Choroid plexus epithelial cell (primary cell): ENCODE measurements around the gene OR51S1.

Experiments
- DNase-seq: peaks from one replicate; pipeline ENCODE4 v3.0.0-alpha.2; 2010; ENCODE audit warnings: low read depth
- H3K4me3 ChIP-seq: 2 replicates; pipeline ENCODE4 v1.5.1; 2011; ENCODE audit warnings: low read depth, mild to moderate bottlenecking, control low read depth, low read length, moderate library complexity
- CTCF ChIP-seq: conservative IDR thresholded peaks from 2 replicates; pipeline ENCODE4 v1.5.1; 2011; ENCODE audit warnings: low read depth, mild to moderate bottlenecking, control low read depth, inconsistent platforms, low read length, moderate library complexity

Gene OR51S1

GRCh38 chr11:4839851-4840549, 9.0 kb downstream of the OR51S1 start:
- TF ChIP-seq CTCF = no peak
- DNase-seq = no peak
- H3K4me3 ChIP-seq = no peak overlapping the region

- no peak for DNase-seq
- H3K4me3 ChIP-seq = no peak overlapping the region
- no peak for TF ChIP-seq CTCF
Measured at GRCh38 chr11:4830909-4831308, 18.1 kb downstream of the OR51S1 start.

GRCh38 chr11:4830346-4830745, 18.7 kb downstream of the OR51S1 start:
- TF ChIP-seq CTCF = no peak
- H3K4me3 ChIP-seq = no peak overlapping the region
- DNase-seq = no peak

GRCh38 chr11:4826425-4826824, 22.6 kb downstream of the OR51S1 start:
- H3K4me3 ChIP-seq = no peak overlapping the region
- peak; percentile 22 for DNase-seq
- TF ChIP-seq CTCF = no peak

- TF ChIP-seq CTCF = no peak
- no peak overlapping the region for H3K4me3 ChIP-seq
- DNase-seq = no peak
Measured at GRCh38 chr11:4825132-4825531, 23.9 kb downstream of the OR51S1 start.

GRCh38 chr11:4821021-4821420, 28.0 kb downstream of the OR51S1 start, which contains the start of gene OR51F2:
Gene OR51F2, plus strand, starts transcription at chr11:4821321. Its CDS starts 101 bp downstream, at chr11:4821422.
- no peak for TF ChIP-seq CTCF
- no peak for DNase-seq
- H3K4me3 ChIP-seq = no peak within 1 kb of the TSS

- no peak overlapping the region for H3K4me3 ChIP-seq
- no peak for DNase-seq
- TF ChIP-seq CTCF = no peak
Measured at GRCh38 chr11:4809246-4809645, 39.8 kb downstream of the OR51S1 start.
